D721Med (cell line): ENCODE measurements around the gene CCDC34.

ENCODE experiments used
- DNase-seq: peaks from one replicate; pipeline ENCODE4 v3.0.0; 2011; ENCODE audit warnings: low spot score; ENCODE audit not compliant: insufficient read length
- FAIRE-seq: peaks from 2 replicates; lab custom pipeline; 2011; peaks lifted over from hg19 to GRCh38; lab: Jason Lieb, UNC
- CTCF ChIP-seq: IDR thresholded peaks from 2 replicates; pipeline ENCODE4 v1.5.1; 2012; ENCODE audit warnings: mild to moderate bottlenecking, control low read depth; ENCODE audit not compliant: insufficient read depth; ENCODE audit errors: missing control alignments

CCDC34 gene

GRCh38 chr11:27319072-27319471 lies 43.9 kb downstream of the CCDC34 start:
- DNase-seq, result no peak
- no peak for TF ChIP-seq CTCF
- FAIRE-seq, result no peak

GRCh38 chr11:27317751-27318150 lies 45.3 kb downstream of the CCDC34 start:
- no peak for DNase-seq
- no peak for TF ChIP-seq CTCF
- FAIRE-seq, result no peak

GRCh38 chr11:27315836-27316235 lies 47.2 kb downstream of the CCDC34 start:
- FAIRE-seq, result no peak
- no peak for DNase-seq
- TF ChIP-seq CTCF, result no peak

GRCh38 chr11:27313157-27313821 lies 49.7 kb downstream of the CCDC34 start:
- no peak for DNase-seq
- no peak for FAIRE-seq
- TF ChIP-seq CTCF, result no peak

- TF ChIP-seq CTCF, result no peak
- no peak for DNase-seq
- FAIRE-seq, result no peak
These were observed 50.9 kb downstream of the CCDC34 start for GRCh38 chr11:27312110-27312509.

GRCh38 chr11:27310707-27311106 lies 52.3 kb downstream of the CCDC34 start:
- DNase-seq, result no peak
- FAIRE-seq, result no peak
- no peak for TF ChIP-seq CTCF

- FAIRE-seq (no peak), DNase-seq (no peak)
- no peak for TF ChIP-seq CTCF
These were observed 52.8 kb downstream of the CCDC34 start for GRCh38 chr11:27310182-27310581.
